HTERT RPE-1 (cell line): ENCODE results near the gene CCDC102A.

Experiments used
- in situ Hi-C: fragments of 300-500 bp; cut with MboI; formaldehyde crosslinking; loops from 4 replicates; pipeline ENCODE4 v1.14.3; 2020; ENCODE audit warnings: low sequenced_read_pairs

The CCDC102A gene

GRCh38 chr16:57538235-57538721 lies 1.9 kb upstream of the CCDC102A start:
- in situ Hi-C loops = no loop called here

- in situ Hi-C loops = no loop called here
Measured at GRCh38 chr16:57537581-57538234, 1.3 kb upstream of the CCDC102A start.

GRCh38 chr16:57537194-57537505 lies 779 bp upstream of the CCDC102A start:
- in situ Hi-C loops = no loop called here

GRCh38 chr16:57535680-57536305 lies 578 bp downstream of the CCDC102A start:
- in situ Hi-C loops = no loop called here

GRCh38 chr16:57534881-57535658 lies 1.3 kb downstream of the CCDC102A start:
- in situ Hi-C loops = no loop called here

- in situ Hi-C loops = no loop called here
Measured at GRCh38 chr16:57534337-57534880, 2.0 kb downstream of the CCDC102A start.

- in situ Hi-C loops = no loop called here
Measured at GRCh38 chr16:57533431-57534336, 2.7 kb downstream of the CCDC102A start.

- in situ Hi-C loops = no loop called here
Measured at GRCh38 chr16:57532266-57532625, 4.1 kb downstream of the CCDC102A start.

GRCh38 chr16:57531635-57532265 lies 4.6 kb downstream of the CCDC102A start:
- in situ Hi-C loops = no loop called here

- in situ Hi-C loops = no loop called here
Measured at GRCh38 chr16:57531253-57531575, 5.2 kb downstream of the CCDC102A start.

- in situ Hi-C loops = no loop called here
Measured at GRCh38 chr16:57530522-57531252, 5.7 kb downstream of the CCDC102A start.

GRCh38 chr16:57530104-57530521 lies 6.3 kb downstream of the CCDC102A start:
- in situ Hi-C loops = no loop called here

- in situ Hi-C loops = no loop called here
Measured at GRCh38 chr16:57529391-57530103, 6.8 kb downstream of the CCDC102A start.

- in situ Hi-C loops = no loop called here
Measured at GRCh38 chr16:57528499-57529390, 7.6 kb downstream of the CCDC102A start.

- in situ Hi-C loops = no loop called here
Measured at GRCh38 chr16:57527610-57528360, 8.6 kb downstream of the CCDC102A start.

- in situ Hi-C loops = no loop called here
Measured at GRCh38 chr16:57527027-57527426, 9.3 kb downstream of the CCDC102A start.

GRCh38 chr16:57526498-57526897 lies 9.9 kb downstream of the CCDC102A start:
- in situ Hi-C loops = no loop called here
